Measurements from ENCODE around the gene KIF3B.
"Not testable (repeated sequence)": the region's sequence is repeated elsewhere in the genome, so short reads cannot be mapped to it uniquely, and the experiment has no call there.

The KIF3B gene

GRCh38 chr20:32357869-32358631 lies 80.6 kb downstream of the KIF3B start, which contains the start of gene ASXL1:
Gene ASXL1, plus strand, starts transcription at chr20:32358331. Its CDS starts 445 bp downstream, at chr20:32358776.
- DNase-seq = peak; percentile 92

DNA sequence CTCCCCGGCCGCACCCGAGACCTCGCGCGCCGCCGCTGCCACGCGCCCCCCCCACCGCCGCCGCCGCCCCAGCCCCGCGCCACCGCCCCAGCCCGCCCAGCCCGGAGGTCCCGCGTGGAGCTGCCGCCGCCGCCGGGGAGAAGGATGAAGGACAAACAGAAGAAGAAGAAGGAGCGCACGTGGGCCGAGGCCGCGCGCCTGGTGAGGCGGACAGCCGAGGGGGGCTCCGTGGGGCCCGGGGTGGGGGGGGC lies 81.1 kb downstream of the KIF3B start:
- DNase-seq = no peak

DNA sequence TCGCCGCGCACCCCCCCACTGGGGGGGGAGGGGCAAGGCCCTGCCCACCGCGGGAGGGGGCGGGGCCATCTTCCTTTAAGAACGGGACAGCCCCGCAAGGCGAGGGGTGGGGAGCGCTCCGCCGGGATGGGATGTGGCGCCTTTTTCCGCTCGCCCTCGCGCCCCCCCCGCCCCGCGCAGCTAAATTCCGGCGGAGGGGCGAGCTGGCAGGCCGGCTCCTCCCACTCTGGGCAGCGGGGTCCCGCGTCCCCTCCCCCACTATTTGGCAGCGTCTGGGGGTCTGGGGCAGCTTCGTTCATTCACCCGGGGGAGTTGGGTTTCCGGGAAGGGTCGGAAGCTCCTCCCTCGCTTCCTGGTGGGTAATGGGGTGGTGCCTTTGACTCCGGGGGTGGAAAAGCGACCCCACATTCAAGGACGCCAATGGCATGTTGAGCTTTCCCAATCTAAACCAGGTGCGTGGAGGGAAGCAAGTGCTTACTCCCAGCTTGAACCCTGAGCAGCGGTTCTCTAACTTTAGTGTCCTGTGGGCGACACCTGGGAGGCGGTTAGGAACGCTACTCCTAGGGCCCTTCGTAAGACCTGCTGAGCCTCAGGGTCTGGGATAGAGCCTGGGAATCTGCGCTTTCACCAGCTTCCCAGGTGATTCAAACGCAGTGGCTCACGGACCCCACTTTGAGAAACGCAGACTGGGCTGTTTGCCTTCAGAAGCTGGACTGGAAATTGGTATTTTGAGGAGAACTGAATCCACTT lies 81.6 kb downstream of the KIF3B start:
- DNase-seq = no peak

DNA sequence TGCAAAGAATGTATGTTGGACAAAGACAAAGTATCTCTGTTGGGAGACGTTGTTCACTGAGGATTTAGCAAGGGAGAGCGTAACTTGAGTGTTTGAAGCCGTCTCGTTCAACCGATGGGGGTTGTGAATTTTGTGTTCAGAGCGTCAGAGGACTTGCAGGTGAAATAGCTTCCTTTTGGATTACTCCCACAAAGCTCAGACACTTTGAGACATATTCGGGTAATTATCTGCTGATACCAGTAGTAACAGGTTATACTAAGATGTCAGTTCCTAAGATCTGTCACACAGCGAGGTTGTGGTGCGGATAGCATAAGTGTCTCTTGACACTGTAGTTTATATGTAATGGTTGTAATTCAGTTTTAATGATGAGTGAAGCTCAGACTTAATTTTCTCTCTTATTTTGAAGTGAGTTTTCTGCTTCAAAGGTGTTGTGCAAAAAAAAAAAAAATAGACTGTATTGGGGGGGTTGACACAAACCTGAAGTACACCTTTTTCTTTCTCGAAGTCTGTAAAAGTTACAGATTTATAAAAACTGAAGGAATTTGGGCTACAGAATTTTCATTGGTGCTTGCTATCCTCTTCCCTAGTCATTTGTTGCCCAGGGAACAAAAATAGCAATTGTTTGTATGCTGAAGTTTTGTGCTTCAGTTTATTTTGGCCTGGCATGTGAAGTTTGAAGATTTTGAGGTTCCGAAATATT lies 82.3 kb downstream of the KIF3B start:
- DNase-seq = no peak

DNA sequence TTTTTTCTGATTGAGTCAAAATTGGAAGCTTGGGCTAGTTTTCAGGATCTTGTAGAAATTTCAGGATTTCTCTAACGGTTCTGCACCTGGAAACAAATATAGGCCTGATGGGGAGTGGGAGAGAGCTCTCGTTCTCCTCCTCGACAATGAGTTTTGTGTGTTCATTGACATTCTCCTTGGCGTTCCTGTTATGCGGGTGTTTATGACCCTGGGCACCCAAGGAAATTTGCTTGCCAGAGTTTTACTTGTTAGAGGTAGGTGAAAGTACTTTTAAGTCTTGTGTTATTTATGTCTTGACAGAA lies 82.8 kb downstream of the KIF3B start:
- no peak for DNase-seq

DNA sequence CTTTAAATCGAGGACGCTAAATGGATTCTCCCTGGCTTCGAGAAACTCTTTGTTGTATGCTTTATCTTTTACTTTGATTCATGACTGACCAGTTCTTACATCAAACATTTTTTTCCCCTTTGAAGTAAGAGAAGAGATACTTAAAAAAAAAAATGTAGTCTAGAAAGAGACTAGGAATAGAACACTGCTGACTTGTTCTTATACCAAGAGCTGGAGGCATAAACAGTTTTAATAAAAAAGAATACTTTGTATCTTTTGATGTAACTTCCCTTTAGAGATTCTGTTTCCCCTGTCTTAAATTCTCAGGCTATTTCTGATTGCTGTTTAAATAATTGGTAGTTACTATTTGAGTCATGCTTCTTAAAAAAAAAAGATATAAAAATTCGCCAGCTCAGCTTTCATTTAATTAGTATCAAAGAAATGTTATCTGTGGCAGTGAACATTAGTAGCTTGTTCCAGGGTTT lies 85.5 kb downstream of the KIF3B start:
- DNase-seq = no peak

DNA sequence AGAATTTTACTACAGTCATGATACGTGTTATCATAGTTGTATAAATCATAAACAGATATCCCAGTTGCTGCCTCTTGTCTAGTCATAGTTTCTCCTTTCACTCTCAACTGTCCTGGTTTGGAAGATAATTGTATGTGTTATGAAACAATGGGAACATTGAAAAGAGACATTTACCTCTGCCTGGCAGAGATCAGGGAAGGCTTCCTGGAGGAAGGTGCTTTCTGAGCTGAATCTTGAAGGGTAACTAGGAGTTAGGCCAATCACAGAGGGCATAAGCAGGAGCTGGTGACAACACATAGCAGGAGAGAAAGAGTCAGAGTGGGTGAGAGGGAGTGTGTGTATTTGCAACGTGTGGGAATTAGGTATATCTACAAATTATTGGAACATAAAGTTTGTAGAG lies 86.0 kb downstream of the KIF3B start:
- DNase-seq = no peak

- DNase-seq = no peak
These were observed 87.2 kb downstream of the KIF3B start for GRCh38 chr20:32364554-32365208.

- no peak for DNase-seq
These were observed 88.1 kb downstream of the KIF3B start for GRCh38 chr20:32365564-32365963.

DNA sequence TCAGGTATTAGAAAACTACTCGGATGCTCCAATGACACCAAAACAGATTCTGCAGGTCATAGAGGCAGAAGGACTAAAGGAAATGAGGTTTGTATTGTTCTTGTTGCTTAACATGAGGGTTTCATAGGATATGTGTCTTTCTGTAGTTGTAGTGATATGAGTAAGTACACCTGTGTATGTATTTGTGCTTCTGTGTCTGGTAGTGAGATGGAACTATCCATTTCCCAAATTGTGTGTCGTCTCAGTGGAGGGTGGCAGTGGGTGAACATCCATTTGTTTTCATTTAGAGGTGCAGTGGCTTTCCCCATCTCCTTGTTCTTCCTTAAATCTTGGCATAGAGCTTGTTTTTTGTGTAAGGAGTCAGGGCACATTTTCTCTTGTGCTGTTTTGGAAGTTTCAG lies 88.9 kb downstream of the KIF3B start:
- no peak for DNase-seq

DNA sequence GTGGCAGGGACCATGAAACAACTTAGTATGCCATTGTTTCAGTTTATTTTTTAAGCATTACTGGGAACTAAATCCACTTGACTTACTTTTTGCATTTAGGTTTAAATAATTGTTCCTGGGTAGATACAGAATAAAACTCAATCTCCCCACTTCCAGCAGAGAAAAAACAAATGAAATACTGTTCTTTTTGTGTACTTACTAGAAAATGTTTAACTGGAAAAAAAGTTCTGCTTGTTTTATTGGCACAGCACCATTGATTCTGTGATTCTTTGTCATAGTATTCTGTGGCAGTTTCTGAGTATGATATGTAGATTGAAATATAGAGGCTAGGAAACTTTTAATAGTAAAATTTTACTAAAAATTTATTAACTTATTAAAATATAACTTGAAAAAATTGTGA lies 90.9 kb downstream of the KIF3B start:
- DNase-seq = no peak

DNA sequence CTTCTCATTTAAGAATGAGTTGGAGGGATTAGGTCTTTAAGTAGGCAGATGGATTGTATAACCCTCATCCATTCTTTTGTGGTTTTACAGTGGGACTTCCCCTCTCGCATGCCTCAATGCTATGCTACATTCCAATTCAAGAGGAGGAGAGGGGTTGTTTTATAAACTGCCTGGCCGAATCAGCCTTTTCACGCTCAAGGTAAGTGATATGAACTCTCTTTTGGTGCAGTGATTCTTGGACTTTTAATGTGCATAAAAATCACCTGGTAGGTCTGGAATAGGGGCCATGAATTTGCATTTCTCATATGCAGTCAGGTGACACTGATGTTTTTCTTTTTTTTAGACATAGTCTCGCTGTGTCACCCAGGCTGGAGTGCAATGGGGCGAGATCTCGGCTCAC lies 91.5 kb downstream of the KIF3B start:
- peak; percentile 22 for DNase-seq

DNA sequence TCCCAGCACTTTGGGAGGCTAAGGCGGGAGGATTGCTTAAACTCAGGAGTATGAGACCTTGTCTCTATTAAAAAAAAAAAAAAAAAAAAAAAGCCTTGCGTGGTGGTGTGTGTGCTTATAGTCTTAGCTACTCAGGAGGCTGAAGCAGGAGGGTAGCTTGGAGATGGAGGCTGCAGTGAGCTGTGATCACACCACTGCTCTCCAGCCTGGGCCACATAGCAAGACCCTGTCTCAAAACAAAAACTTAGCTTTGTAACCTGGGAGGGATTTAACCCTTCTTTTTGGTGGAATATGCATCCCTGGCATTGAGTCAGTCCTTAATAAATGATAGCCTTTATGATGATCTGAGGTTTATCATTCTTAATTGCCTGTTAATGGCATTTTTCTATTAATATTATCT lies 93.4 kb downstream of the KIF3B start:
- no peak for DNase-seq

- DNase-seq = no peak
These were observed 101.0 kb downstream of the KIF3B start for GRCh38 chr20:32378461-32378860.

DNA sequence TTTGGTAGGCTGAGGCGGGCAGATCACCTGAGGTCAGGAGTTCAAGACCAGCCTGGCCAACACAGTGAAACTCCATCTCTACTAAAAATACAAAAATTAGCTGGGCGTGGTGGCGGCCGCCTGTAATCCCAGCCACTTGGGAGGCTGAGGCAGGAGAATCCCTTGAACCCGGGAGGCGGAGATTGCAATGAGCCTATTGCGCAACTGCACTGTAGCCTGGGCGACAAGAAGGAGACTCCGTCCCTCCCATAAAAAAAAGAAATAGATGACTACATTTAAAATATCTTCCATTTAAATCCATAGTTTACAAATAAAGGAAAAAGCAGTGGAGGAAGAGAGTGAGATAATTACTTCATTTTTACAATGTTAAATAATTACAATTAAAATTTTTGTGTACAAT lies 102.6 kb downstream of the KIF3B start:
- not testable (repeated sequence) for DNase-seq

GRCh38 chr20:32380745-32381144 lies 103.3 kb downstream of the KIF3B start:
- DNase-seq = no peak

DNA sequence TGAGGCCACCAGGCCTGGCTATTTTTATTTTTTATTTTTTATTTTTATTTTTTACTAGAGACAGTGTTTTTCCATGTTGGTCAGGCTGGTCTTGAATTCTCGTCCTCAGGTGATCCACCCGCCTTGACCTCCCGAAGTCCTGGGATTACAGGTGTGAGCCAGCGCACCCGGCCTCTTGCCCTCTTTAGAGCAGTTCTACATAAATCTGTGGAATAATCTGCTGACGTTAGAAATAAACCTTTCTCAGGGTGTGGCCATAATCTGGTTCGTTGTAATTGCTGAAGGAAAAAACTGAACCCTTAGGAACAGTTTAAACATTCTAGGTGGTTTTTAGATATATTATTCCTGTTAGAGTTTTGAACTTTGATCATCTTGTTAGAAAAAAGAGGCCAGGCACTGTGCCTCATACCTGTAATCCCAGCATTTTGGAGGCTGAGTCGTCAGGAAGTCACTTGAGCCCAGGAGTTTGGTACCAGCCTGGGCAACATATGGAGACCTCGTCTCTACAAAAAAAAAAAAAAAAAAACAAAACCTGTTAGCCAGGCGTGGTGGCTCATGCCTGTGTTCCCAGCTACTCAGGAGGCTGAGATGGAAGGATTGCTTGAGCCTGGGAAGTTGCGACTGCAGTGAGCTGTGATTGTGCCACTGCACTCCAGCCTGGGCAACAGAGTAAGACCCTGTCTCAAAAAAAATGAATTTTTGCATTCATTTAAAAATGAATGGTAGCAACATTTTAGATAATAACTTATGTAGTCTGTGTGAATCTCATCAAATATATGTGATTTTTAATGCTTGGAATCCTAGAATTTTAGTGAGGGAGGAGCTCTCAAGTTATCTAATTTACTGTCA lies 104.9 kb downstream of the KIF3B start:
- no peak for DNase-seq

GRCh38 chr20:32383441-32383840 lies 106.0 kb downstream of the KIF3B start:
- DNase-seq = not testable (repeated sequence)

All from MV-4-11 (cell line).